Upper lobe of right lung (tissue), 1 donor: ENCODE results near the gene CCDC8. TPM values are rescaled to one million over a fixed set of nuclear protein-coding genes. Genes with fewer than 3 reads are reported as not detected.

ENCODE experiments used
- total RNA-seq: library from RNA; stranded (reverse); fragmentation: NEBNext Ultra II Directional; extraction: Animal tissue kit (Norgen Biotek cat#: 25700); gene quantifications from one replicate; pipeline ENCODE4 v1.2.1, GENCODE V29; 2021
- donor health status: DM: no; HTN: yes; CAD: no; lungs with severe emphysema.

The CCDC8 gene
- total RNA-seq, 1 donor from 2014 or later, result 8.9 TPM

Other genes with a start within 250 kb of the CCDC8 start
- gene IGFL1, start 183.8 kb downstream of the CCDC8 start, total RNA-seq, result not detected
- 63.1 TPM for gene HIF3A, start 116.5 kb downstream of the CCDC8 start, total RNA-seq
- gene PPP5C, start 66.5 kb downstream of the CCDC8 start, total RNA-seq, result 50.0 TPM
- gene PNMA8C, start 15.4 kb upstream of the CCDC8 start, total RNA-seq, result not detected
- gene PNMA8A, start 58.0 kb upstream of the CCDC8 start, total RNA-seq, result 1.8 TPM
- 1.9 TPM for gene PNMA8B, start 82.3 kb upstream of the CCDC8 start, total RNA-seq
- 142 TPM for gene CALM3, start 187.8 kb upstream of the CCDC8 start, total RNA-seq
- gene PTGIR, start 211.5 kb upstream of the CCDC8 start, total RNA-seq, result 12.6 TPM
- not detected for gene GNG8, start 222.6 kb upstream of the CCDC8 start, total RNA-seq
- 10.0 TPM for gene DACT3, start 247.6 kb upstream of the CCDC8 start, total RNA-seq